Femur (tissue), 1 donor: ENCODE data around the gene RNF13.

Experiments
- DNase-seq: peaks from one replicate; pipeline ENCODE4 v3.0.0-alpha.2; 2017

RNF13 gene

GRCh38 chr3:150006794-150007193 is 193.8 kb downstream of the RNF13 start:
- no peak for DNase-seq
